Fibroblast of lung (primary cell): ENCODE results near the gene CTNND2. TPM values are rescaled to one million over a fixed set of nuclear protein-coding genes. Genes with fewer than 3 reads are reported as not detected.

Experiments used
- DNase-seq, 2 donors: peaks; one replicate each; pipeline versions ENCODE4 v3.0.0 to v3.0.0-alpha.2; 2010; ENCODE audit warnings: low read depth in 2 of 2
- H2AFZ ChIP-seq: 2 replicates; pipeline ENCODE4 v1.5.1; 2012; ENCODE audit warnings: low read length, control low read depth, inconsistent platforms
- H3K27ac ChIP-seq: 2 replicates; pipeline ENCODE4 v1.5.1; 2011; ENCODE audit warnings: low read length, control low read depth; ENCODE audit not compliant: insufficient read depth
- H3K27me3 ChIP-seq: 2 replicates; pipeline ENCODE4 v1.5.1; 2011; ENCODE audit warnings: mild to moderate bottlenecking, low read length; ENCODE audit not compliant: control insufficient read depth, insufficient read depth
- H3K36me3 ChIP-seq: 2 replicates; pipeline ENCODE4 v1.5.1; 2011; ENCODE audit warnings: low read length; ENCODE audit not compliant: control insufficient read depth, insufficient read depth
- H3K4me1 ChIP-seq: 2 replicates; pipeline ENCODE4 v1.5.1; 2011; ENCODE audit warnings: low read length; ENCODE audit not compliant: control insufficient read depth, insufficient read depth; ENCODE audit errors: extremely low read depth
- H3K4me2 ChIP-seq: 2 replicates; pipeline ENCODE4 v1.5.1; 2011; ENCODE audit warnings: low read length, control low read depth; ENCODE audit not compliant: insufficient read depth; ENCODE audit errors: extremely low read depth
- H3K4me3 ChIP-seq, 4 experiments: fragments of 200-600 bp in 1 of 4; sonication (generic) in 1 of 4; replicated peaks in 1 of 4; 2 replicates each; pipeline ENCODE4 v1.5.1; 2011 to 2016; ENCODE audit warnings: low read length in 4 of 4, low read depth in 3 of 4, mild to moderate bottlenecking in 3 of 4, control low read depth in 2 of 4, inconsistent platforms in 1 of 4, mixed read lengths in 1 of 4; ENCODE audit not compliant: insufficient read depth in 1 of 4; ENCODE audit errors: control extremely low read depth in 1 of 4
- H3K79me2 ChIP-seq: 2 replicates; pipeline ENCODE4 v1.5.1; 2012; ENCODE audit warnings: mild to moderate bottlenecking, low read length, inconsistent platforms; ENCODE audit not compliant: control insufficient read depth, insufficient read depth
- H3K9ac ChIP-seq: 2 replicates; pipeline ENCODE4 v1.5.1; 2011; ENCODE audit warnings: mild to moderate bottlenecking, low read length, control low read depth; ENCODE audit not compliant: insufficient read depth
- H3K9me3 ChIP-seq: 2 replicates; pipeline ENCODE4 v1.5.1; 2012; ENCODE audit warnings: low read depth, low read length; ENCODE audit not compliant: control insufficient read depth, insufficient read depth
- H4K20me1 ChIP-seq: 2 replicates; pipeline ENCODE4 v1.5.1; 2011; ENCODE audit warnings: low read length; ENCODE audit not compliant: control insufficient read depth, insufficient read depth; ENCODE audit errors: extremely low read depth
- CTCF ChIP-seq, 2 donors: IDR thresholded peaks in 1 of 2; conservative IDR thresholded peaks in 1 of 2; 1 replicate in 1 of 2; 2 replicates in 1 of 2; pipeline ENCODE4 v1.5.1; 2011 to 2012; ENCODE audit warnings: low read length in 2 of 2, control low read depth in 1 of 2, inconsistent platforms in 1 of 2, low read depth in 1 of 2, mild to moderate bottlenecking in 1 of 2
- EZH2 ChIP-seq: IDR thresholded peaks from 2 replicates; pipeline ENCODE4 v1.5.1; 2012; ENCODE audit warnings: low read length, control low read depth, mild to moderate bottlenecking; ENCODE audit errors: missing control alignments
- polyA plus RNA-seq, 2 donors: library from polyadenylated mRNA; depleted of rRNA in 1 of 2; stranded (reverse) in 1 of 2; unstranded in 1 of 2; fragments of >200 nt; gene quantifications; 2 replicates each; pipeline ENCODE4 v1.2.1, GENCODE V29; 2011 to 2012; ENCODE audit warnings: missing spikeins in 1 of 2
- total RNA-seq: library from RNA; depleted of rRNA; stranded (reverse); fragments of >200 nt; gene quantifications from 2 replicates; pipeline ENCODE4 v1.2.1, GENCODE V29; 2014

The CTNND2 gene
- total and polyA plus RNA-seq, 2 donors (not counting 1 experiment from before 2014, with no cell fraction given): not detected

- TF ChIP-seq EZH2 (no peak), CTCF (conservative IDR thresholded peaks at IDR 0.05 in 1 of 2, IDR thresholded peaks at IDR 0.05 in 1 of 2; ENCODE audit: low read depth in 1 of 2, low read length in 2 of 2) (no peak)
- no peak overlapping the region for H3K9ac ChIP-seq
- no peak for DNase-seq
Measured at GRCh38 chr5:11222169-11222568, 682.1 kb downstream of the CTNND2 start.

GRCh38 chr5:11214864-11215644 lies 689.2 kb downstream of the CTNND2 start:
- DNase-seq: no peak
- Histone ChIP-seq H2AFZ (no peak overlapping the region), H3K27me3 (no peaks in the 10 kb centered on the region)

More at GRCh38 chr5:11222169-11222568, 682.1 kb downstream of the CTNND2 start:
- Histone ChIP-seq H3K9me3 (no peaks in the 10 kb centered on the region), H3K4me3 (no peak overlapping the region), H2AFZ (no peak overlapping the region), H4K20me1 (no peaks in the 10 kb centered on the region), H3K27ac (no peak overlapping the region), H3K4me1 (no peaks in the 10 kb centered on the region), H3K27me3 (no peaks in the 10 kb centered on the region), H3K79me2 (no peaks in the 10 kb centered on the region), H3K36me3 (no peaks in the 10 kb centered on the region), H3K4me2 (no peak overlapping the region)

DNA sequence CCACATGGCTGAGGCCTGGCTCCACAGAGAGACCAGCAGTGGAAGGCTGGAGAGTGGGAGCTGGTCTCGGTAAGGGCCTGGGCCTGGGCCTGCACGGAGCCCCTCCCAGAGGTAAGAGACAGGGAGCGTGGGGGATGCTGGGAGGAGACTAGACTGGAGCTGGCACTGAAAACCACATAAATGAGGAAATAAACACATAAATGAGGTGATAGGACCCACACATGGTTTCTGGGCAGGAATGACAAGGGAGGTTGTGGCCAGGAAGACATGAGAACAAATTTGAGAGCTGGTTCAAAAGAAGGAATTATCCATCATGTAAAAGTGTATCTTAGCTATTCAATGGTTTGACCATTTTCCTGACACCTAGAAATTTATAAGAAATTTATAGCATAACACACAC lies 691.5 kb downstream of the CTNND2 start:
- DNase-seq: no peak
- Histone ChIP-seq H3K27ac (no peak overlapping the region), H3K36me3 (no peaks in the 10 kb centered on the region), H2AFZ (no peak overlapping the region), H4K20me1 (no peaks in the 10 kb centered on the region), H3K27me3 (no peaks in the 10 kb centered on the region), H3K4me3 (no peak overlapping the region), H3K9ac (no peak overlapping the region), H3K79me2 (no peaks in the 10 kb centered on the region), H3K9me3 (no peaks in the 10 kb centered on the region), H3K4me2 (no peak overlapping the region), H3K4me1 (no peaks in the 10 kb centered on the region)
- no peak for TF ChIP-seq CTCF (conservative IDR thresholded peaks at IDR 0.05 in 1 of 2, IDR thresholded peaks at IDR 0.05 in 1 of 2; ENCODE audit: low read depth in 1 of 2, low read length in 2 of 2)
- TF ChIP-seq EZH2: no peak

More at GRCh38 chr5:11214864-11215644, 689.2 kb downstream of the CTNND2 start:
- Histone ChIP-seq H3K9me3 (no peaks in the 10 kb centered on the region), H3K4me3 (no peak overlapping the region), H3K27ac (no peak overlapping the region), H3K79me2 (no peaks in the 10 kb centered on the region), H3K4me2 (no peak overlapping the region), H4K20me1 (no peaks in the 10 kb centered on the region), H3K36me3 (no peaks in the 10 kb centered on the region), H3K4me1 (no peaks in the 10 kb centered on the region), H3K9ac (no peak overlapping the region)
- TF ChIP-seq CTCF (conservative IDR thresholded peaks at IDR 0.05 in 1 of 2, IDR thresholded peaks at IDR 0.05 in 1 of 2; ENCODE audit: low read depth in 1 of 2, low read length in 2 of 2) (no peak), EZH2 (no peak)
